Epithelial cell of esophagus (primary cell): ENCODE results near the gene GPR176.
A peak's percentile ranks its signal among the peaks of the same experiment; 100 is the strongest.
"Not testable (repeated sequence)": the region's sequence is repeated elsewhere in the genome, so short reads cannot be mapped to it uniquely, and the experiment has no call there.

Source experiments
- DNase-seq: peaks from one replicate; pipeline ENCODE4 v3.0.0; 2010; ENCODE audit warnings: low read depth
- H3K4me3 ChIP-seq: 2 replicates; pipeline ENCODE4 v1.5.1; 2011; ENCODE audit warnings: mild to moderate bottlenecking, low read length, control low read depth
- TF ChIP-seq, protein P1 (sequence below): IDR thresholded peaks from 2 replicates; pipeline ENCODE4 v1.5.1; 2011; ENCODE audit warnings: low read depth, mild to moderate bottlenecking, low read length, control low read depth, inconsistent platforms; ENCODE audit not compliant: insufficient read depth; ENCODE audit errors: missing control alignments

GPR176 gene

DNA sequence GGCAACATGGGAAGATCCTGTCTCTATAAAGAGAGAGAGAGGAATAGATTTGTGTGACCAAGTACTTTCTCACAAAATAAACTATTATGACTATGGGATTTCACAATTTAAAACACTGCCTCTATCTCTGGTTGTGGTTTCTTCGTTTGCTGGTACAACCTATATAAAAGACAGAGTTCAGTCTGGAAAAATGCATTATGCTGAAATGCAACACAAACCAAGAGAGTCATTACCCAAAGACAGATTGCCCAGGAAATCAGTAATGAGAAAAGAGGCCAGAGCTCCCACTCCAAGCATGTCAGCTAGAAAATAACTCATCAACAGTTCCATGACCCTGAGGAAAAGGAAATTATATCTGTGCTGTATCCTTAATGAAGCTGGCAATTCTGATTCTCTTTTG is 23.2 kb downstream of the GPR176 start:
- DNase-seq = no peak
- no peak overlapping the region for H3K4me3 ChIP-seq
- TF ChIP-seq, protein P1, sequence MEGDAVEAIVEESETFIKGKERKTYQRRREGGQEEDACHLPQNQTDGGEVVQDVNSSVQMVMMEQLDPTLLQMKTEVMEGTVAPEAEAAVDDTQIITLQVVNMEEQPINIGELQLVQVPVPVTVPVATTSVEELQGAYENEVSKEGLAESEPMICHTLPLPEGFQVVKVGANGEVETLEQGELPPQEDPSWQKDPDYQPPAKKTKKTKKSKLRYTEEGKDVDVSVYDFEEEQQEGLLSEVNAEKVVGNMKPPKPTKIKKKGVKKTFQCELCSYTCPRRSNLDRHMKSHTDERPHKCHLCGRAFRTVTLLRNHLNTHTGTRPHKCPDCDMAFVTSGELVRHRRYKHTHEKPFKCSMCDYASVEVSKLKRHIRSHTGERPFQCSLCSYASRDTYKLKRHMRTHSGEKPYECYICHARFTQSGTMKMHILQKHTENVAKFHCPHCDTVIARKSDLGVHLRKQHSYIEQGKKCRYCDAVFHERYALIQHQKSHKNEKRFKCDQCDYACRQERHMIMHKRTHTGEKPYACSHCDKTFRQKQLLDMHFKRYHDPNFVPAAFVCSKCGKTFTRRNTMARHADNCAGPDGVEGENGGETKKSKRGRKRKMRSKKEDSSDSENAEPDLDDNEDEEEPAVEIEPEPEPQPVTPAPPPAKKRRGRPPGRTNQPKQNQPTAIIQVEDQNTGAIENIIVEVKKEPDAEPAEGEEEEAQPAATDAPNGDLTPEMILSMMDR = no peak

DNA sequence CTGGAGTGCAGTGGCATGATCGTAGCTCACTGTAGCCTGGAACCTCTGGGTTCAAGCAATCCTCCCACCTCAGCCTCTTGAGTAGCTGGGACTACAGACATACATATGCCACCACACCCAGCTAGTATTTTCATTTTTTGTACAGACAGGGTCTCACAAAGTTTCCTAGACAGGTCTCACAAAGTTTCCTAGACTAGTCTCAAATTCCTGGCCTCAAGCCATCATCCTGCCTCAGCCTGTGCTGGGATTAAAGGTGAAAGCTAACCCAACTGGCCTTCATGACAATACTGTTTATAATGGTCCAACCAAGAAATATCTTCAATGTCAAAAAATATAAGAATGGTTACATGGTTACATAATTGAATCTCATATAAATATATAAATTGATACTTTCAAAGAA is 24.0 kb downstream of the GPR176 start:
- no peak overlapping the region for H3K4me3 ChIP-seq
- DNase-seq = no peak
- TF ChIP-seq, protein P1 = no peak

DNA sequence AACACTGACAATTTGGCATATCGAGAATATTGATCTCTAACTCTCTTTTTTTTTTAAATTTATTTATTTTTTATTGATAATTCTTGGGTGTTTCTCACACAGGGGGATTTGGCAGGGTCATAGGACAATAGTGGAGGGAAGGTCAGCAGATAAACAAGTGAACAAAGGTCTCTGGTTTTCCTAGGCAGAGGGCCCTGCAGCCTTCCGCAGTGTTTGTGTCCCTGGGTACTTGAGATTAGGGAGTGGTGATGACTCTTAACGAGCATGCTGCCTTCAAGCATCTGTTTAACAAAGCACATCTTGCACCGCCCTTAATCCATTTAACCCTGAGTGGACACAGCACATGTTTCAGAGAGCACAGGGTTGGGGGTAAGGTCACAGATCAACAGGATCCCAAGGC is 27.0 kb downstream of the GPR176 start:
- not testable (repeated sequence) for DNase-seq, H3K4me3 ChIP-seq

DNA sequence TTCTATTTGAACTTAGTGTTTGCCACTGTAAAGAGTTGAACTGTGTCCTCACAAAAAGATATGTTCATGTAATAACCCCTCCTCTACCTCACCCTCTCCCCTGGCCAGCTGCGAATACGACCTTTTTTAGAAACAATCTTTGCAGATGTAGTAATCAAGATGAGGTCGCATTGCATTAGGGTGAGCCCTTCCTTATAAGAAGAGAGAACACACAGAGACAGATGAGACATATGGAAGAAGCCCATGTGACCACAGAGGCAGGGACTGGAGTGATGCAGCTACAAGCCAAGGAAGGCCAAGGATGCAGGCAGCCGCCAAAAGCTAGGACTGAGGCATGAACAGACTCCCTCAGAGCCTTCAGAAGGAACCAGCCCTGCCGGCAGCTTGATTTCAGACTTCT is 27.6 kb downstream of the GPR176 start:
- DNase-seq = peak; percentile 10
- TF ChIP-seq, protein P1 = no peak
- H3K4me3 ChIP-seq = no peak overlapping the region

DNA sequence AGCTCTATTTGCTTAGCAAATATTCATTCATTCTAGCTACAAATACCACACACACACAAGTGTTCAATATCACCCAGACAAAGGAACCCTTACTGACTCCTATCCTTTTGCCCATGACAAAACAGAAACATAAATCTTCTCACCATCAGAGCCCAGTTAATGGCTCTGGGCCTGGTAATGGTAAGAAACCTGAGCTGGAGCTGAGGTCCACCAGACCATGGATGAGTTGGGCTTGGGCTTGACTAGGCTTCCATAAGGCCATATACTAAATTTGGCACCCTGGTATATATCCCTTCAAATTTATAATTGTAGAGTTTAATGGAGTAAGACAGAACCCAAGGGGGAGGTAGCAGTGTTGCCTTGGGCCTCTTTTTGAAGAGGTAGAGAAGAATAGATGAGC is 29.4 kb downstream of the GPR176 start:
- no peak for DNase-seq
- TF ChIP-seq, protein P1 = no peak
- H3K4me3 ChIP-seq = no peak overlapping the region

DNA sequence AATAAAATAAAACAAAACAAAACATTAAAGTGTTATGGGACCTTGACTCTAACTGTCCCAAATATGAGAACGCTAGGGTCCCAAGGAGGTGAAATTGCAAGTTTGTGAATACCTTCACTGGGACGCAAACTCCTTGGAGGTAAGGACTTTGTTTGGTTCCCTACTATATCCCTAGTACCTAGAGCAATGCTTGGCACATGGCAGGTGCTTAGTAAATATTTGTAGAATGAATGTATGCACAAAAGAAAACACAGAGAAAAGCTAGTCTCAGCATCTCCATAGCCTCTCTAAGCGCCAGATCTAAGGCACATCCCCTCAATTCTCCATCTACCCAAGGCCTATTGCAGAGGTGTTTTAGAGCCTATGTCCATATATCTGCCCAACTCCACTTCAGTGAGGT is 30.5 kb downstream of the GPR176 start:
- DNase-seq = no peak
- TF ChIP-seq, protein P1 = no peak

DNA sequence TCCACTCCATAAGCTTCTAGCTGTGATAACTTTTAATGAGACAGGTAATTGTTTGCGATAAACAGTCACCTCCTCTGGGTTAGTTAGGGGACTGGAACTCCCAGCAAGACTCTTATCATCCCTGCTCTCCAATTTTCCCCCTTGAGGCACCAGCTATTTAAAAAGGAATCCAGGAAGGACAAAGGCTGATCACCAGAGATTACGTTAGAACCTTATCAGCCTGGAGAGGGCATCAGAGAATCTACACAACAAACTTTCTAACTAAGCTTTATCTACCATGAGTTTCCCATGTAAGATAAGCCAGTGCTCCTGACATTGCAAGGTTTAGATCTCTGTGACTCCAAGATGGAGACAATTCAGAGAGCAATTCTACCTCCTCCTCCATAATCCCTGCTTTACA is 31.3 kb downstream of the GPR176 start:
- DNase-seq = peak; percentile 20

More for the DNA sequence above, 30.5 kb downstream of the GPR176 start:
- H3K4me3 ChIP-seq = no peak overlapping the region

More for the DNA sequence above, 31.3 kb downstream of the GPR176 start:
- no peak overlapping the region for H3K4me3 ChIP-seq
- TF ChIP-seq, protein P1 = no peak
